WTC11 (cell line): ENCODE data around the gene BOK. TPM values are rescaled to one million over a fixed set of nuclear protein-coding genes. Genes with fewer than 3 reads are reported as not detected.

Experiments
- ATAC-seq: fragments of 200-7000 bp; cut with Tn5 transposase; 2 replicates; pipeline ENCODE4 v1.10.0; 2021; ENCODE audit warnings: mild to moderate bottlenecking, moderate library complexity
- CTCF ChIA-PET: fragments of 300-600 bp; sonication (Branson Sonifier 250); formaldehyde crosslinking; loops from one replicate; lab custom pipeline; 2021; ENCODE audit warnings: antibody characterized with exemption; lab: Charles Lee
- POLR2A ChIA-PET: fragments of 350-600 bp; sonication (Branson Sonifier 250); formaldehyde crosslinking; loops from one replicate; lab custom pipeline; 2021; ENCODE audit warnings: antibody characterized with exemption; lab: Charles Lee
- DNase-seq: peaks from one replicate; pipeline ENCODE4 v3.0.0; 2021; ENCODE audit warnings: low spot score
- H3K27ac Mint-ChIP-seq: 2 replicates; pipeline ENCODE4 v1.8.0; 2021; ENCODE audit warnings: mixed read lengths
- H3K27me3 Mint-ChIP-seq: 2 replicates; pipeline ENCODE4 v1.8.0; 2021; ENCODE audit warnings: low read depth, mild to moderate bottlenecking, moderate library complexity, mixed read lengths
- H3K36me3 Mint-ChIP-seq: 2 replicates; pipeline ENCODE4 v1.8.0; 2021; ENCODE audit warnings: mixed read lengths
- H3K4me1 Mint-ChIP-seq: 2 replicates; pipeline ENCODE4 v1.8.0; 2022; ENCODE audit warnings: mixed read lengths
- H3K4me3 Mint-ChIP-seq: 2 replicates; pipeline ENCODE4 v1.8.0; 2021; ENCODE audit warnings: mild to moderate bottlenecking, moderate library complexity, mixed read lengths
- H3K9me3 Mint-ChIP-seq: 2 replicates; pipeline ENCODE4 v1.8.0; 2021; ENCODE audit warnings: mixed read lengths
- ATF1 ChIP-seq: sonication (generic); formaldehyde crosslinking; IDR thresholded peaks from 2 replicates; pipeline ENCODE4 v1.8.1; 2023; ENCODE audit warnings: mild to moderate bottlenecking, moderate library complexity, missing genetic modification reagents
- CBFB ChIP-seq: sonication (generic); formaldehyde crosslinking; IDR thresholded peaks from 2 replicates; pipeline ENCODE4 v1.8.1; 2022; ENCODE audit warnings: mild to moderate bottlenecking, low read depth, missing genetic modification reagents
- CDX4 ChIP-seq: fragments of 250-450 bp; sonication (Bioruptor Pico); IDR thresholded peaks from 2 replicates; pipeline ENCODE4 v1.9.0; 2021; ENCODE audit warnings: moderate library complexity, mild to moderate bottlenecking, inconsistent platforms, borderline replicate concordance
- CREB1 ChIP-seq: sonication (generic); formaldehyde crosslinking; IDR thresholded peaks from 2 replicates; pipeline ENCODE4 v1.8.0; 2023; ENCODE audit warnings: mild to moderate bottlenecking, missing genetic modification reagents
- CREM ChIP-seq: sonication (generic); formaldehyde crosslinking; IDR thresholded peaks from 2 replicates; pipeline ENCODE4 v1.8.1; 2022; ENCODE audit warnings: mild to moderate bottlenecking, missing genetic modification reagents, moderate library complexity
- ESRRA ChIP-seq: sonication (generic); formaldehyde crosslinking; IDR thresholded peaks from 2 replicates; pipeline ENCODE4 v1.8.1; 2022; ENCODE audit warnings: mild to moderate bottlenecking, missing genetic modification reagents, borderline replicate concordance
- FOXJ3 ChIP-seq: sonication (generic); formaldehyde crosslinking; IDR thresholded peaks from 2 replicates; pipeline ENCODE4 v1.9.0; 2021; ENCODE audit warnings: missing genetic modification reagents, mild to moderate bottlenecking, borderline replicate concordance
- FOXK1 ChIP-seq: sonication (generic); formaldehyde crosslinking; IDR thresholded peaks from 2 replicates; pipeline ENCODE4 v1.8.0; 2022; ENCODE audit warnings: mild to moderate bottlenecking, moderate library complexity, missing genetic modification reagents
- GABPB1 ChIP-seq: sonication (generic); formaldehyde crosslinking; IDR thresholded peaks from 2 replicates; pipeline ENCODE4 v1.8.1; 2023; ENCODE audit warnings: mild to moderate bottlenecking, missing genetic modification reagents
- GRHL2 ChIP-seq: fragments of 250-450 bp; sonication (Bioruptor Pico); IDR thresholded peaks from 2 replicates; pipeline ENCODE4 v1.8.0; 2022; ENCODE audit warnings: mild to moderate bottlenecking, moderate library complexity; ENCODE audit not compliant: insufficient replicate concordance, severe bottlenecking
- MLX ChIP-seq: sonication (generic); formaldehyde crosslinking; IDR thresholded peaks from 2 replicates; pipeline ENCODE4 v1.8.1; 2023; ENCODE audit warnings: mild to moderate bottlenecking, missing genetic modification reagents, moderate library complexity
- MYBL2 ChIP-seq: sonication (generic); formaldehyde crosslinking; IDR thresholded peaks from 2 replicates; pipeline ENCODE4 v1.8.1; 2023; ENCODE audit warnings: mild to moderate bottlenecking, moderate library complexity, missing genetic modification reagents
- NR1H2 ChIP-seq: sonication (generic); formaldehyde crosslinking; IDR thresholded peaks from 2 replicates; pipeline ENCODE4 v1.9.0; 2021; ENCODE audit warnings: mild to moderate bottlenecking, moderate library complexity, missing genetic modification reagents
- OVOL2 ChIP-seq: fragments of 250-450 bp; sonication (Bioruptor Pico); IDR thresholded peaks from 2 replicates; pipeline ENCODE4 v1.9.0; 2021; ENCODE audit warnings: mild to moderate bottlenecking, borderline replicate concordance
- TCF7 ChIP-seq: sonication (generic); formaldehyde crosslinking; IDR thresholded peaks from 2 replicates; pipeline ENCODE4 v1.8.0; 2022; ENCODE audit warnings: mild to moderate bottlenecking, low read depth, missing genetic modification reagents, moderate library complexity
- ZBTB21 ChIP-seq: sonication (generic); formaldehyde crosslinking; IDR thresholded peaks from 2 replicates; pipeline ENCODE4 v1.8.1; 2023; ENCODE audit warnings: mild to moderate bottlenecking, missing genetic modification reagents, borderline replicate concordance
- ZMAT4 ChIP-seq: fragments of 250-450 bp; sonication (Bioruptor Pico); IDR thresholded peaks from 2 replicates; pipeline ENCODE4 v1.9.0; 2021; ENCODE audit warnings: mild to moderate bottlenecking
- ZNF138 ChIP-seq: sonication (generic); formaldehyde crosslinking; conservative IDR thresholded peaks from 2 replicates; pipeline ENCODE4 v1.8.1; 2022; ENCODE audit warnings: mild to moderate bottlenecking, moderate library complexity, missing genetic modification reagents
- ZNF281 ChIP-seq: sonication (generic); formaldehyde crosslinking; IDR thresholded peaks from 2 replicates; pipeline ENCODE4 v1.8.0; 2023; ENCODE audit warnings: mild to moderate bottlenecking, missing genetic modification reagents
- ZNF416 ChIP-seq: fragments of 250-450 bp; sonication (Bioruptor Pico); IDR thresholded peaks from 2 replicates; pipeline ENCODE4 v1.9.0; 2021; ENCODE audit warnings: mild to moderate bottlenecking, inconsistent platforms
- ZNF512 ChIP-seq: sonication (generic); formaldehyde crosslinking; IDR thresholded peaks from 2 replicates; pipeline ENCODE4 v1.8.1; 2022; ENCODE audit warnings: missing genetic modification reagents, borderline replicate concordance
- ZSCAN18 ChIP-seq: fragments of 250-450 bp; sonication (Bioruptor Pico); IDR thresholded peaks from 2 replicates; pipeline ENCODE4 v2.1.2; 2022; ENCODE audit warnings: mild to moderate bottlenecking, moderate library complexity
- total RNA-seq: library from RNA; stranded (reverse); gene quantifications from 3 replicates; pipeline ENCODE4 v1.2.3, GENCODE V29; 2021

The BOK gene
- total RNA-seq, 1 experiment from 2014 or later = 39.4 TPM

- TF ChIP-seq ZNF512 (CRISPR knock-in tag) = no peak
- no peak for TF ChIP-seq FOXJ3 (CRISPR knock-in tag)
- no peak for TF ChIP-seq ZSCAN18 (CRISPR knock-in tag)
- TF ChIP-seq ZNF281 (CRISPR knock-in tag) = no peak
Measured at GRCh38 chr2:241618829-241619228, 60.3 kb downstream of the BOK start (continued).

GRCh38 chr2:241619597-241620418 lies 61.3 kb downstream of the BOK start:
- ChIA-PET CTCF (no interaction called here), POLR2A (no interaction called here)
- Mint-ChIP-seq H3K36me3 (peaks cover 9% of the 10 kb centered on the region), H3K27me3 (no peaks in the 10 kb centered on the region), H3K27ac (peak overlapping the region; percentile 36; the same call in 1 of the 2 replicates), H3K4me3 (no peak overlapping the region), H3K4me1 (peaks cover 26% of the 10 kb centered on the region), H3K9me3 (peaks cover 5% of the 10 kb centered on the region)
- no peak for DNase-seq
- ATAC-seq = no peak
- TF ChIP-seq FOXK1 (CRISPR knock-in tag) (no peak), CBFB (no peak), NR1H2 (CRISPR knock-in tag) (no peak), MLX (no peak), ZBTB21 (CRISPR knock-in tag) (no peak), ZNF138 (CRISPR knock-in tag) (no peak)

GRCh38 chr2:241620419-241620769 lies 61.8 kb downstream of the BOK start:
- Mint-ChIP-seq H3K27me3 (no peaks in the 10 kb centered on the region), H3K9me3 (peaks cover 5% of the 10 kb centered on the region), H3K36me3 (peaks cover 9% of the 10 kb centered on the region), H3K4me3 (no peak overlapping the region), H3K4me1 (peaks cover 24% of the 10 kb centered on the region), H3K27ac (0 out of 2 replicates have a peak overlapping the region, but pooled peaks have one; percentile 77)
- ChIA-PET CTCF (no interaction called here), POLR2A (no interaction called here)
- DNase-seq = no peak
- no peak for ATAC-seq
- TF ChIP-seq CREB1 (CRISPR knock-in tag) = no peak
- no peak for TF ChIP-seq GABPB1 (CRISPR knock-in tag)
- TF ChIP-seq GRHL2 = no peak
- TF ChIP-seq ZMAT4 (CRISPR knock-in tag) = no peak
- TF ChIP-seq ZNF416 (CRISPR knock-in tag) = no peak
- no peak for TF ChIP-seq TCF7 (CRISPR knock-in tag)
- no peak for TF ChIP-seq CDX4 (CRISPR knock-in tag)
- no peak for TF ChIP-seq ZSCAN18 (CRISPR knock-in tag)
- no peak for TF ChIP-seq CREM (CRISPR knock-in tag)
- TF ChIP-seq FOXJ3 (CRISPR knock-in tag) = no peak
- no peak for TF ChIP-seq OVOL2 (CRISPR knock-in tag)
- no peak for TF ChIP-seq MYBL2 (CRISPR knock-in tag)
- TF ChIP-seq ESRRA (CRISPR knock-in tag) = no peak
- no peak for TF ChIP-seq ATF1
